GM18517 (cell line): Measurements from ENCODE around the gene KLHL29.

Source experiments
- ATAC-seq: cut with Tn5 transposase; IDR thresholded peaks from one replicate; pipeline ENCODE4 v1.9.1; 2021; ENCODE audit warnings: mild to moderate bottlenecking, moderate library complexity; ENCODE audit not compliant: unreplicated experiment

The KLHL29 gene

GRCh38 chr2:23366720-23367119 lies 18.3 kb upstream of the KLHL29 start:
- ATAC-seq, result no peak

- ATAC-seq, result no peak
Measured at GRCh38 chr2:23367760-23368159, 17.2 kb upstream of the KLHL29 start.

DNA sequence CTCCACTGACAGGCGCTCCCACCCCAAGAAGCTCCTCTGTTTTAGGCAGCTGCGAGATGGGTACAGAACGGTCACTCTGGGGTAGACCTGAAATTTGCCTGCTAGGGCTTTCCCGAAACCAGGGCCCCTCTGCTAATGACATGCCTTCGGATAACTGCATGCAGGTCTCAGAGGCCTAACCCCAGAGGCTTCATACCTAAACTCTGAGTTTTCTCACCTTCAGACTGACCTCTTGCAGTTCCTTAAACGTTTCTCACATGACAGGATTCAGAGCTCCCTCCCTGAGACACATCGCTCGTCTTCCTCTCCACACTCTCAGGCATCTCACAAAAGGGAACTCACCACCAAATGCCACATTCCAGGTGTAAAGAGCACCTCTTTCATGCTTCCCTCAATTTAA lies 11.3 kb upstream of the KLHL29 start:
- no peak for ATAC-seq

GRCh38 chr2:23375448-23375847 lies 9.5 kb upstream of the KLHL29 start:
- peak; percentile 48 for ATAC-seq

GRCh38 chr2:23376075-23376474 lies 8.9 kb upstream of the KLHL29 start:
- no peak for ATAC-seq

- no peak for ATAC-seq
Measured at GRCh38 chr2:23376972-23377371, 8.0 kb upstream of the KLHL29 start.

- ATAC-seq, result no peak
Measured at GRCh38 chr2:23377771-23378170, 7.2 kb upstream of the KLHL29 start.

- ATAC-seq, result no peak
Measured at GRCh38 chr2:23378496-23378895, 6.5 kb upstream of the KLHL29 start.

DNA sequence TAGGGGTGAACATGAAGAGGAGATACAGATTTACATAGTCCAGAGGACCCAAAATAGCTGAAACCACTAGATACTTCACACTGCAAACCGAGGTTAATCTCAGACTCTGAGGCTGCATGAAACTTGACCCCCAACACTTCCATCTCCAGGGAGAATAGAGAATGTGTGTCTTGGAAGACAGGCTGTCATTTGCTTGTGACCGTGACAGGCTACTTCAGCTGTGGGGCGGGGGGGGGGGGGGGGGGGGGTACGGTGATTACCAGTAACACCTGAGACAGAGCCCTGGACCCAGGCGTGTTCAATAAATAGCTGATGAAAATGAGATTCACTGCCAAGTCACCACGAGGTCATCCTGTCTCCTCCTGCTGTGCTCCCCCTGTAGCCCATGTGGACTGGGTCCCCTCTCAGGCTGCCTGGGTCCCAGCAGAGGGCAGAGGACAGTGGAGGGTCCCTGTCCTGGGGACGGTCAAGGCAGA lies 5.7 kb upstream of the KLHL29 start:
- peak; percentile 58 for ATAC-seq

DNA sequence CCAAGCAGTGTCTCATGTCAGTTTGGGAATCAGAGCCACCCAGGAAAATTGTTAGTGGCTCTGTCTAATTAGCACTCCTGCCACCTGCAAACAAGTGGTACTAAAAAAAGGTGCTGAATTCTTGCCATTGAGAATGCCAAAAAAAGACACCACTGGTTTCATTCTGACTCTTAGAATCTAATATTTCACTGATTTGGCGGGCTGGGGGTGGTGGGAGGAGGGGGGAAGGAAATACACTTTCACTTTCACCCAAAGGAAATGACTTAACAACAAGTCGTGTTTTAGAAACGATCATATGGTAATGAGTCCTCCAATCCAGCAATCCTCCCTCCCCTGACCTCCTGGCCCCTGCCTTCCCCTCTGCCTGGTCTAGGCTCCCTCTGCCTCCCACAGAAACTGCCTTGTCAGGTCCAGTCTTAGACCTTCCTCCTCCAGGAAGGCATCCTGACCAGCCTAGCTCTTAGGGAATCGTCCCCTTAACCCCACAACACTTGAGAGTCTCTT lies 4.4 kb upstream of the KLHL29 start:
- peak; percentile 36 for ATAC-seq

DNA sequence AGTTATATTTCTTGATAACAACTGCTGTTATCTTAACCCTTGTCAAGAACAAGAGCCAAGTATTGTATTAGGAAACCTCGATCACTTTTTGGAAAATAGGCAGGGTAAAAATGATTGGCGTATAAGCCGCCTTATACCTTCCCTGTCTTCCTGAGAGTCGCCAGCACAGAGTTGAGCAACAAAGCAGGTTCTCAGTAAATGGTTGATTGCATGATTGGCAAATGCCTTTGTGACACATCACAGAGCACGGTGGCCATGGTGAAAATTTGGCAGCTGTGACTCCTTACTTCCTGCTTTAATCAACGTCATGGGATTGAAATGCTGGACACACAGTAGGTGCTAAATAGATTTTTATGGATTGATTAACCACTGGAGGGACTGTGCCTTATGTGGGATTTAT lies 3.9 kb upstream of the KLHL29 start:
- ATAC-seq, result no peak

- no peak for ATAC-seq
Measured at GRCh38 chr2:23381485-23381884, 3.5 kb upstream of the KLHL29 start.

GRCh38 chr2:23383100-23383499 lies 1.9 kb upstream of the KLHL29 start:
- no peak for ATAC-seq

- ATAC-seq, result peak; percentile 27
Measured at GRCh38 chr2:23385351-23385747, 370 bp downstream of the KLHL29 start.

GRCh38 chr2:23385748-23386338 lies 864 bp downstream of the KLHL29 start:
- ATAC-seq, result peak; percentile 16

- ATAC-seq, result no peak
Measured at GRCh38 chr2:23386339-23387220, 1.6 kb downstream of the KLHL29 start.

DNA sequence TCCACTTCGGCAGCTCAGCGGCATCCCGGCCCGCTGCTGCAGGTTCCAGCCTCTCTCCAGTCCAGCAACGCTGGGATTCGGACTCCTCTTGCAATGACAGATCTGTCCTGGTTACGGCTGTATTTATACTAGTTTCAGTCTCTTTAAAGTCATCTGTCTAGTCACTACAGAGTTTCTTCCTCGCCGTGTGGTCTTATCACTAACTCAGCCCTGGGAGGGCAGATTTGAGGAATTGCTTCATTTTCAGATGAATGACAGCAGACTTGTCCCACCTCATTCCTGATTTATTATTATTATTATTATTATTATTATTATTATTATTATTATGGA lies 2.2 kb downstream of the KLHL29 start:
- ATAC-seq, result no peak

GRCh38 chr2:23387845-23388244 lies 2.9 kb downstream of the KLHL29 start:
- ATAC-seq, result no peak

GRCh38 chr2:23388294-23388693 lies 3.3 kb downstream of the KLHL29 start:
- no peak for ATAC-seq

GRCh38 chr2:23388756-23389514 lies 4.0 kb downstream of the KLHL29 start:
- no peak for ATAC-seq

GRCh38 chr2:23390152-23390551 lies 5.2 kb downstream of the KLHL29 start:
- ATAC-seq, result no peak
